GM12878 (cell line): ENCODE data around the gene HSD17B2. TPM values are rescaled to one million over a fixed set of nuclear protein-coding genes. Genes with fewer than 3 reads are reported as not detected.

Source experiments
- ATAC-seq: fragments of 200-7000 bp; cut with Tn5 transposase; 3 replicates; pipeline ENCODE4 v1.9.1; 2020; ENCODE audit warnings: mild to moderate bottlenecking, moderate library complexity
- BruUV-seq: library from RNA; stranded (reverse); fragments of 400-500 nt; replicated peaks from 2 replicates; lab custom pipeline; 2021; lab: Mats Ljungman, UMichigan
- CTCF ChIA-PET: fragments of 300-600 bp; sonication (Branson Sonifier 250); formaldehyde crosslinking; extraction: SDS; loops from one replicate; lab custom pipeline; 2021; ENCODE audit warnings: inconsistent platforms; lab: Yijun Ruan, JAX
- POLR2A ChIA-PET: fragments of 350-600 bp; formaldehyde crosslinking; extraction: SDS; loops from one replicate; lab custom pipeline; 2021; ENCODE audit warnings: inconsistent platforms; lab: Charles Lee
- RAD21 ChIA-PET: fragments of 300-600 bp; sonication (Branson Sonifier 250); formaldehyde crosslinking; loops from one replicate; lab custom pipeline; 2023; ENCODE audit warnings: antibody characterized with exemption; ENCODE audit not compliant: unreplicated experiment; lab: Charles Lee
- SMC1A ChIA-PET: fragments of 300-600 bp; sonication (Branson Sonifier 250); formaldehyde crosslinking; loops from one replicate; lab custom pipeline; 2023; ENCODE audit not compliant: unreplicated experiment, uncharacterized antibody; lab: Charles Lee
- DNase-seq: peaks from one replicate; pipeline ENCODE4 v3.0.0-alpha.2; 2011; ENCODE audit warnings: low read depth, low spot score
- FAIRE-seq: peaks from 3 replicates; lab custom pipeline; 2011; peaks lifted over from hg19 to GRCh38; lab: Jason Lieb, UNC
- H2AFZ ChIP-seq: 2 replicates; pipeline ENCODE4 v1.6.0; 2011; ENCODE audit warnings: low read depth, low read length, control low read depth; ENCODE audit not compliant: control insufficient read depth
- H3K27ac ChIP-seq: 2 replicates; pipeline ENCODE4 v1.5.1; 2011; ENCODE audit warnings: control low read depth; ENCODE audit not compliant: control insufficient read depth, insufficient read depth
- H3K27me3 ChIP-seq, 2 experiments: replicated peaks in 1 of 2; 2 replicates each; pipeline versions ENCODE4 v1.6.0 to v1.6.1; 2011; ENCODE audit warnings: low read length in 1 of 2; ENCODE audit not compliant: control insufficient read depth in 2 of 2, insufficient read depth in 2 of 2
- H3K36me3 ChIP-seq, 2 experiments: 2 replicates each; pipeline ENCODE4 v1.5.1; 2011; ENCODE audit warnings: low read length in 1 of 2; ENCODE audit not compliant: control insufficient read depth in 2 of 2, insufficient read depth in 2 of 2
- H3K4me1 ChIP-seq: 2 replicates; pipeline ENCODE4 v1.6.1; 2011; ENCODE audit warnings: mild to moderate bottlenecking, low read length, moderate library complexity, mixed read lengths; ENCODE audit not compliant: control insufficient read depth, insufficient read depth
- H3K4me2 ChIP-seq: 2 replicates; pipeline ENCODE4 v1.6.0; 2011; ENCODE audit warnings: control low read depth; ENCODE audit not compliant: control insufficient read depth, insufficient read depth
- H3K4me3 ChIP-seq: fragments of 200-600 bp; sonication (generic); 2 replicates; pipeline ENCODE4 v1.5.1; 2016
- H3K79me2 ChIP-seq: 2 replicates; pipeline ENCODE4 v1.6.0; 2011; ENCODE audit warnings: low read length; ENCODE audit not compliant: control insufficient read depth, insufficient read depth
- H3K9ac ChIP-seq: 2 replicates; pipeline ENCODE4 v1.8.0; 2011; ENCODE audit warnings: low read length, control low read depth, mixed read lengths; ENCODE audit not compliant: control insufficient read depth, insufficient read depth
- H3K9me3 ChIP-seq: replicated peaks from 3 replicates; pipeline ENCODE4 v1.5.1; 2011; ENCODE audit warnings: mild to moderate bottlenecking, low read length; ENCODE audit not compliant: control insufficient read depth, insufficient read depth
- H4K20me1 ChIP-seq: 2 replicates; pipeline ENCODE4 v1.6.0; 2011; ENCODE audit not compliant: control insufficient read depth, insufficient read depth
- ATF7 ChIP-seq: fragments of 450-650 bp; IDR thresholded peaks from 2 replicates; pipeline ENCODE4 v1.6.1; 2016; ENCODE audit warnings: low read depth, mild to moderate bottlenecking
- E4F1 ChIP-seq: fragments of 450-650 bp; IDR thresholded peaks from 2 replicates; pipeline ENCODE4 v1.6.1; 2018; ENCODE audit warnings: borderline replicate concordance, mild to moderate bottlenecking; ENCODE audit not compliant: partially characterized antibody
- GABPA ChIP-seq: IDR thresholded peaks from 2 replicates; pipeline ENCODE4 v1.6.1; 2014; ENCODE audit warnings: antibody characterized with exemption, low read depth, mild to moderate bottlenecking, inconsistent platforms
- HDGF ChIP-seq: fragments of 450-650 bp; IDR thresholded peaks from 2 replicates; pipeline ENCODE4 v1.6.1; 2016; ENCODE audit warnings: antibody characterized with exemption
- JUND ChIP-seq: IDR thresholded peaks from 2 replicates; pipeline ENCODE4 v1.6.1; 2012; ENCODE audit warnings: low read depth, mild to moderate bottlenecking, low read length, improper control_type of control experiment, moderate library complexity
- MXI1 ChIP-seq: fragments of 150-350 bp; IDR thresholded peaks from 2 replicates; pipeline ENCODE4 v1.6.1; 2011; ENCODE audit warnings: low read depth, mild to moderate bottlenecking, inconsistent platforms, low read length, improper control_type of control experiment
- POLR2A ChIP-seq: IDR thresholded peaks from 2 replicates; pipeline ENCODE4 v1.6.1; 2011; ENCODE audit warnings: low read depth, mild to moderate bottlenecking, low read length
- RAD21 ChIP-seq: IDR thresholded peaks from 2 replicates; pipeline ENCODE4 v1.6.1; 2011; ENCODE audit warnings: mild to moderate bottlenecking, low read depth, low read length, moderate library complexity; ENCODE audit not compliant: insufficient read depth
- RAD51 ChIP-seq: fragments of 450-650 bp; IDR thresholded peaks from 2 replicates; pipeline ENCODE4 v1.6.1; 2016; ENCODE audit warnings: moderate library complexity, mild to moderate bottlenecking, inconsistent platforms
- RCOR1 ChIP-seq: conservative IDR thresholded peaks from 2 replicates; pipeline ENCODE4 v1.6.1; 2012; ENCODE audit warnings: low read depth, low read length, improper control_type of control experiment
- TCF3 ChIP-seq: IDR thresholded peaks from 2 replicates; pipeline ENCODE4 v1.6.1; 2012; ENCODE audit warnings: low read depth, mild to moderate bottlenecking, low read length, borderline replicate concordance; ENCODE audit not compliant: insufficient read depth
- ZNF384 ChIP-seq: IDR thresholded peaks from 2 replicates; pipeline ENCODE4 v1.6.1; 2012; ENCODE audit warnings: low read depth, mild to moderate bottlenecking, low read length, improper control_type of control experiment, borderline replicate concordance
- WGBS: methylation state at CpG from one replicate; pipeline ENCODE4 v1.1.6; 2016; ENCODE audit warnings: low lambda C conversion rate; ENCODE audit not compliant: insufficient replicate concordance, insufficient coverage; ENCODE audit errors: missing lambda C conversion rate; 5-methylcytosine and 5-hydroxymethylcytosine counted together
- in situ Hi-C: fragments of 300-500 bp; cut with MboI; formaldehyde crosslinking; loops from 9 replicates; pipeline ENCODE4 v1.14.3; 2018; ENCODE audit warnings: mixed read lengths
- intact Hi-C: fragments of 100-400 bp; cut with micrococcal nuclease; formaldehyde crosslinking; loops from one replicate; pipeline ENCODE4 v1.14.2; 2022; ENCODE audit not compliant: unreplicated experiment
- polyA plus RNA-seq, 11 experiments: library from polyadenylated mRNA; depleted of rRNA in 4 of 11; unstranded in 6 of 11; stranded (reverse) in 5 of 11; fragments of >200 nt; fragmentation: Nextera tagmentation in 4 of 11; fragmentation: Illumina TruSeq in 1 of 11; extraction: Ambion mirVana in 4 of 11; extraction: Trizol in 1 of 11; gene quantifications; 1 replicate in 1 of 11; 2 replicates in 10 of 11; pipeline versions ENCODE4 v1.2.1 to v1.2.3, GENCODE V29; 2011 to 2016; ENCODE audit warnings: inconsistent platforms in 2 of 11, missing spikeins in 2 of 11, low read depth in 1 of 11
- total RNA-seq, 4 experiments: library from RNA; depleted of rRNA in 3 of 4; stranded (reverse); fragments of >200 nt in 3 of 4; fragmentation: Illumina TruSeq in 1 of 4; extraction: Trizol in 1 of 4; gene quantifications; 2 replicates each; pipeline versions ENCODE4 v1.2.1 to v1.2.3, GENCODE V29; 2013 to 2021
- TF ChIP-seq, protein P1 (sequence below): fragments of 450-650 bp; IDR thresholded peaks from 2 replicates; pipeline ENCODE4 v1.6.1; 2016; ENCODE audit warnings: mild to moderate bottlenecking
- TF ChIP-seq, protein P2 (sequence below): fragments of 450-650 bp; IDR thresholded peaks from 2 replicates; pipeline ENCODE4 v1.6.1; 2017; ENCODE audit warnings: mild to moderate bottlenecking, moderate library complexity

Gene HSD17B2
- total and polyA plus RNA-seq, 10 of the 15 experiments (the other 5 are each of a cell fraction or from before 2014, with no cell fraction given) = not detected

- TF ChIP-seq RCOR1 (no peak), RAD21 (no peak), JUND (no peak), TCF3 (no peak)
Observed at GRCh38 chr16:82124651-82125050, 89.6 kb downstream of the HSD17B2 start (continued).

GRCh38 chr16:82129881-82130280, 94.8 kb downstream of the HSD17B2 start:
- ChIA-PET SMC1A (no interaction called here), CTCF (no interaction called here), POLR2A (no interaction called here), RAD21 (no interaction called here)
- Histone ChIP-seq H2AFZ (no peak overlapping the region), H3K4me3 (no peak overlapping the region), H3K9me3 (no peaks in the 10 kb centered on the region), H3K36me3 (no peaks in the 10 kb centered on the region), H4K20me1 (no peaks in the 10 kb centered on the region), H3K27me3 (no peaks in the 10 kb centered on the region; a peak in 1 of 4 replicates), H3K9ac (no peak overlapping the region), H3K79me2 (no peaks in the 10 kb centered on the region), H3K27ac (no peak overlapping the region), H3K4me2 (no peak overlapping the region), H3K4me1 (no peaks in the 10 kb centered on the region)
- intact Hi-C loops (no loop called here), in situ Hi-C loops (no loop called here)
- ATAC-seq (no peak), DNase-seq (no peak), FAIRE-seq (no peak)
- no TSS peak for BruUV-seq
- TF ChIP-seq HDGF (no peak), POLR2A (no peak), MXI1 (no peak), GABPA (no peak), ZNF384 (no peak), ATF7 (no peak), RAD51 (no peak), E4F1 (no peak)
- TF ChIP-seq, protein P1, sequence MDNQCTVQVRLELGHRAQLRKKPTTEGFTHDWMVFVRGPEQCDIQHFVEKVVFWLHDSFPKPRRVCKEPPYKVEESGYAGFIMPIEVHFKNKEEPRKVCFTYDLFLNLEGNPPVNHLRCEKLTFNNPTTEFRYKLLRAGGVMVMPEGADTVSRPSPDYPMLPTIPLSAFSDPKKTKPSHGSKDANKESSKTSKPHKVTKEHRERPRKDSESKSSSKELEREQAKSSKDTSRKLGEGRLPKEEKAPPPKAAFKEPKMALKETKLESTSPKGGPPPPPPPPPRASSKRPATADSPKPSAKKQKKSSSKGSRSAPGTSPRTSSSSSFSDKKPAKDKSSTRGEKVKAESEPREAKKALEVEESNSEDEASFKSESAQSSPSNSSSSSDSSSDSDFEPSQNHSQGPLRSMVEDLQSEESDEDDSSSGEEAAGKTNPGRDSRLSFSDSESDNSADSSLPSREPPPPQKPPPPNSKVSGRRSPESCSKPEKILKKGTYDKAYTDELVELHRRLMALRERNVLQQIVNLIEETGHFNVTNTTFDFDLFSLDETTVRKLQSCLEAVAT = no peak
- TF ChIP-seq, protein P2, sequence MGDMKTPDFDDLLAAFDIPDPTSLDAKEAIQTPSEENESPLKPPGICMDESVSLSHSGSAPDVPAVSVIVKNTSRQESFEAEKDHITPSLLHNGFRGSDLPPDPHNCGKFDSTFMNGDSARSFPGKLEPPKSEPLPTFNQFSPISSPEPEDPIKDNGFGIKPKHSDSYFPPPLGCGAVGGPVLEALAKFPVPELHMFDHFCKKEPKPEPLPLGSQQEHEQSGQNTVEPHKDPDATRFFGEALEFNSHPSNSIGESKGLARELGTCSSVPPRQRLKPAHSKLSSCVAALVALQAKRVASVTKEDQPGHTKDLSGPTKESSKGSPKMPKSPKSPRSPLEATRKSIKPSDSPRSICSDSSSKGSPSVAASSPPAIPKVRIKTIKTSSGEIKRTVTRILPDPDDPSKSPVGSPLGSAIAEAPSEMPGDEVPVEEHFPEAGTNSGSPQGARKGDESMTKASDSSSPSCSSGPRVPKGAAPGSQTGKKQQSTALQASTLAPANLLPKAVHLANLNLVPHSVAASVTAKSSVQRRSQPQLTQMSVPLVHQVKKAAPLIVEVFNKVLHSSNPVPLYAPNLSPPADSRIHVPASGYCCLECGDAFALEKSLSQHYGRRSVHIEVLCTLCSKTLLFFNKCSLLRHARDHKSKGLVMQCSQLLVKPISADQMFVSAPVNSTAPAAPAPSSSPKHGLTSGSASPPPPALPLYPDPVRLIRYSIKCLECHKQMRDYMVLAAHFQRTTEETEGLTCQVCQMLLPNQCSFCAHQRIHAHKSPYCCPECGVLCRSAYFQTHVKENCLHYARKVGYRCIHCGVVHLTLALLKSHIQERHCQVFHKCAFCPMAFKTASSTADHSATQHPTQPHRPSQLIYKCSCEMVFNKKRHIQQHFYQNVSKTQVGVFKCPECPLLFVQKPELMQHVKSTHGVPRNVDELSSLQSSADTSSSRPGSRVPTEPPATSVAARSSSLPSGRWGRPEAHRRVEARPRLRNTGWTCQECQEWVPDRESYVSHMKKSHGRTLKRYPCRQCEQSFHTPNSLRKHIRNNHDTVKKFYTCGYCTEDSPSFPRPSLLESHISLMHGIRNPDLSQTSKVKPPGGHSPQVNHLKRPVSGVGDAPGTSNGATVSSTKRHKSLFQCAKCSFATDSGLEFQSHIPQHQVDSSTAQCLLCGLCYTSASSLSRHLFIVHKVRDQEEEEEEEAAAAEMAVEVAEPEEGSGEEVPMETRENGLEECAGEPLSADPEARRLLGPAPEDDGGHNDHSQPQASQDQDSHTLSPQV = no peak
- 46% methylated on average over 3 of the region's 3 CpGs for WGBS
